PC-9 (cell line): ENCODE data around the gene ASZ1. TPM values are rescaled to one million over a fixed set of nuclear protein-coding genes. Genes with fewer than 3 reads are reported as not detected.
"Not testable (repeated sequence)": the region's sequence is repeated elsewhere in the genome, so short reads cannot be mapped to it uniquely, and the experiment has no call there.

Experiments
- BruUV-seq: library from RNA; stranded (reverse); fragments of 400-500 nt; replicated peaks from 2 replicates; lab custom pipeline; 2021; lab: Mats Ljungman, UMichigan
- CTCF ChIA-PET: fragments of 300-600 bp; sonication (Branson Sonifier 250); formaldehyde crosslinking; loops from one replicate; lab custom pipeline; 2022; ENCODE audit warnings: antibody characterized with exemption; lab: Charles Lee
- POLR2A ChIA-PET: fragments of 300-600 bp; sonication (Branson Sonifier 250); formaldehyde crosslinking; loops from one replicate; lab custom pipeline; 2022; ENCODE audit warnings: antibody characterized with exemption; ENCODE audit not compliant: unreplicated experiment; lab: Charles Lee
- DNase-seq, 2 experiments: peaks; one replicate each; pipeline versions ENCODE4 v3.0.0 to v3.0.0-alpha.2; 2015 to 2022; ENCODE audit warnings: mixed read lengths in 1 of 2
- H2AFZ ChIP-seq: fragments of 200-600 bp; sonication (generic); 2 replicates; pipeline ENCODE4 v1.8.1; 2017; ENCODE audit warnings: antibody characterized with exemption
- H3F3A ChIP-seq: fragments of 200-600 bp; sonication (generic); 2 replicates; pipeline ENCODE4 v1.8.1; 2017; ENCODE audit warnings: antibody characterized with exemption, mild to moderate bottlenecking, low read depth; ENCODE audit not compliant: insufficient read depth
- H3K27ac ChIP-seq: fragments of 200-600 bp; sonication (generic); 2 replicates; pipeline ENCODE4 v1.6.1; 2016; ENCODE audit warnings: mixed run types
- H3K27me3 ChIP-seq: fragments of 200-600 bp; sonication (generic); 2 replicates; pipeline ENCODE4 v1.6.1; 2016; ENCODE audit warnings: low read depth, mixed run types; ENCODE audit not compliant: insufficient read depth
- H3K36me3 ChIP-seq: fragments of 200-600 bp; sonication (generic); 2 replicates; pipeline ENCODE4 v1.6.1; 2016; ENCODE audit warnings: low read depth, mixed run types
- H3K4me1 ChIP-seq: fragments of 200-600 bp; sonication (generic); replicated peaks from 2 replicates; pipeline ENCODE4 v1.6.1; 2016; ENCODE audit warnings: mixed run types; ENCODE audit not compliant: insufficient read depth
- H3K4me2 ChIP-seq: fragments of 200-600 bp; sonication (generic); 2 replicates; pipeline ENCODE4 v1.6.1; 2017; ENCODE audit warnings: mixed run types
- H3K4me3 ChIP-seq: fragments of 200-600 bp; sonication (generic); 2 replicates; pipeline ENCODE4 v1.6.1; 2016; ENCODE audit warnings: mixed run types
- H3K79me2 ChIP-seq: fragments of 200-600 bp; sonication (generic); 2 replicates; pipeline ENCODE4 v1.6.1; 2017; ENCODE audit warnings: low read depth, mixed run types
- H3K9me2 ChIP-seq: fragments of 200-600 bp; sonication (generic); 2 replicates; pipeline ENCODE4 v1.8.1; 2017; ENCODE audit warnings: mild to moderate bottlenecking; ENCODE audit not compliant: insufficient read depth
- H3K9me3 ChIP-seq: fragments of 200-600 bp; sonication (generic); 2 replicates; pipeline ENCODE4 v1.8.1; 2016; ENCODE audit warnings: low read depth; ENCODE audit not compliant: insufficient read depth
- H4K20me1 ChIP-seq: fragments of 200-600 bp; sonication (generic); 2 replicates; pipeline ENCODE4 v1.8.1; 2017; ENCODE audit not compliant: insufficient read depth
- EZH2 ChIP-seq: fragments of 200-600 bp; sonication (generic); IDR thresholded peaks from 2 replicates; pipeline ENCODE4 v1.8.0; 2017; ENCODE audit warnings: antibody characterized with exemption, low read depth
- intact Hi-C: fragments of 100-400 bp; cut with micrococcal nuclease; formaldehyde crosslinking; loops from one replicate; pipeline ENCODE4 v1.10.0; 2022; ENCODE audit not compliant: unreplicated experiment
- total RNA-seq: library from RNA; stranded (reverse); gene quantifications from 2 replicates; pipeline ENCODE4 v1.2.3, GENCODE V29; 2021
- TF ChIP-seq, protein P1 (sequence below): fragments of 200-600 bp; sonication (generic); conservative IDR thresholded peaks from 2 replicates; pipeline ENCODE4 v1.6.1; 2017; ENCODE audit warnings: mixed run types, antibody characterized with exemption, mild to moderate bottlenecking, moderate library complexity

The ASZ1 gene
- total RNA-seq, 1 experiment from 2014 or later: not detected

DNA sequence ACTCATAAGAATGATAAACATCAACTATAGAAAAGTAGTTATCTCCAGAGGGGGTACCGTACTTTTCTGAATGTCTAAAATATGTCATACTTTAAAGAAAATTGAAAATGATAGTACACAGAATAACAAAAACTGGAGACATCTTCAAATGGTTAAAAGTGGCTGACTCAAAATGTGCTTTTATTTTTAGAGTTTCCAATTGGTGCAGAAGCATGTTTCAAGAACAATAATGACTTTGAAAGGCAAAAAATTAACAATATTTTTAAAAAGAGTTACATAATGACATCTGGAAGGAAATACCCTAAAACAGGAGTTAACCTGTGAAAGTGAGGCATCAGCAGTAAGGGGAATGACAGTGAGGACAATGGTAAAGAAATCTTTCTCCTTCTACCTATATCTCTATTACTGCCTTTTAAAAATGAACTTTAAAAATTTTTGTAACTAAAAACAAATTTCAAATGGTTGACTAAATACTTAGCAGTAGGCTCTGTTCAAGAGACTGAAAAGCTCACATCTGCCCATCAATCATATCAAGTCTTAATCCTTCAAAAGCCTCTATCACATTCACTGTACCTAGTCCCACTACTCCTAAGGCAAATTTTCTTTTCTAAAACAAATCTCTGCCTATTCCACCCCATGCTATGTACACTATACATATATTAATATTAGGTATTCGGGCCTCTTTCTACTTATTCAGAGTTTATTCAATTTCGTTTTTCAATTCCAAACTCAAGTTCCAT is 3.0 kb downstream of the ASZ1 start:
- no peak for TF ChIP-seq EZH2
- TF ChIP-seq, protein P1, sequence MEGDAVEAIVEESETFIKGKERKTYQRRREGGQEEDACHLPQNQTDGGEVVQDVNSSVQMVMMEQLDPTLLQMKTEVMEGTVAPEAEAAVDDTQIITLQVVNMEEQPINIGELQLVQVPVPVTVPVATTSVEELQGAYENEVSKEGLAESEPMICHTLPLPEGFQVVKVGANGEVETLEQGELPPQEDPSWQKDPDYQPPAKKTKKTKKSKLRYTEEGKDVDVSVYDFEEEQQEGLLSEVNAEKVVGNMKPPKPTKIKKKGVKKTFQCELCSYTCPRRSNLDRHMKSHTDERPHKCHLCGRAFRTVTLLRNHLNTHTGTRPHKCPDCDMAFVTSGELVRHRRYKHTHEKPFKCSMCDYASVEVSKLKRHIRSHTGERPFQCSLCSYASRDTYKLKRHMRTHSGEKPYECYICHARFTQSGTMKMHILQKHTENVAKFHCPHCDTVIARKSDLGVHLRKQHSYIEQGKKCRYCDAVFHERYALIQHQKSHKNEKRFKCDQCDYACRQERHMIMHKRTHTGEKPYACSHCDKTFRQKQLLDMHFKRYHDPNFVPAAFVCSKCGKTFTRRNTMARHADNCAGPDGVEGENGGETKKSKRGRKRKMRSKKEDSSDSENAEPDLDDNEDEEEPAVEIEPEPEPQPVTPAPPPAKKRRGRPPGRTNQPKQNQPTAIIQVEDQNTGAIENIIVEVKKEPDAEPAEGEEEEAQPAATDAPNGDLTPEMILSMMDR: no peak
- Histone ChIP-seq H3K4me3 (no peak overlapping the region), H2AFZ (0 out of 2 replicates have a peak overlapping the region, but pooled peaks have one; percentile 5), H3K4me1 (no peaks in the 10 kb centered on the region), H3K9me2 (no peaks in the 10 kb centered on the region), H3K4me2 (no peak overlapping the region), H3K36me3 (no peaks in the 10 kb centered on the region), H3K9me3 (no peaks in the 10 kb centered on the region), H3K27me3 (no peaks in the 10 kb centered on the region), H3F3A (no peaks in the 10 kb centered on the region), H4K20me1 (no peaks in the 10 kb centered on the region; the same call in 1 of the 2 replicates), H3K79me2 (no peaks in the 10 kb centered on the region), H3K27ac (no peak overlapping the region)
- POLR2A ChIA-PET: no interaction called here
- no TSS peak for BruUV-seq
- intact Hi-C loops: no loop called here
- CTCF ChIA-PET: no interaction called here
- DNase-seq: no peak

DNA sequence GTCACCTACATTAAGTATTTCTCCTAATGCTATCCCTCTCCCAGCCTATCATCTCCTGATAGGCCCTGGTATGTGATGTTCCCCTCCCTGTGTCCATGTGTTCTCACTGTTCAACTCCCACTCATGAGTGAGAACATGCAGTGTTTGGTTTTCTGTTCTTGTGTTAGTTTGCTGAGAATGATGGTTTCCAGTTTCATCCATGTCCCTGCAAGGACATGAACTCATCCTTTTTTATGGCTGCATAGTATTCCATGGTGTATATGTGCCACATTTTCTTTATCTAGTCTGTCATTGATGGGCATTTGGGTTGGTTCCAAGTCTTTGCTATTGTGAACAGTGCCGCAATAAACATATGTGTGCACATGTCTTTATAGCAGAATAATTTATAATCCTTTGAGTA is 12.7 kb downstream of the ASZ1 start:
- CTCF ChIA-PET, H3K4me1 ChIP-seq, H3K9me3 ChIP-seq, H2AFZ ChIP-seq, H3K79me2 ChIP-seq, BruUV-seq, H4K20me1 ChIP-seq, POLR2A ChIA-PET, DNase-seq, H3K4me2 ChIP-seq, H3K27me3 ChIP-seq, H3K9me2 ChIP-seq, H3K36me3 ChIP-seq, H3K27ac ChIP-seq, intact Hi-C loops, H3K4me3 ChIP-seq, H3F3A ChIP-seq: not testable (repeated sequence)

DNA sequence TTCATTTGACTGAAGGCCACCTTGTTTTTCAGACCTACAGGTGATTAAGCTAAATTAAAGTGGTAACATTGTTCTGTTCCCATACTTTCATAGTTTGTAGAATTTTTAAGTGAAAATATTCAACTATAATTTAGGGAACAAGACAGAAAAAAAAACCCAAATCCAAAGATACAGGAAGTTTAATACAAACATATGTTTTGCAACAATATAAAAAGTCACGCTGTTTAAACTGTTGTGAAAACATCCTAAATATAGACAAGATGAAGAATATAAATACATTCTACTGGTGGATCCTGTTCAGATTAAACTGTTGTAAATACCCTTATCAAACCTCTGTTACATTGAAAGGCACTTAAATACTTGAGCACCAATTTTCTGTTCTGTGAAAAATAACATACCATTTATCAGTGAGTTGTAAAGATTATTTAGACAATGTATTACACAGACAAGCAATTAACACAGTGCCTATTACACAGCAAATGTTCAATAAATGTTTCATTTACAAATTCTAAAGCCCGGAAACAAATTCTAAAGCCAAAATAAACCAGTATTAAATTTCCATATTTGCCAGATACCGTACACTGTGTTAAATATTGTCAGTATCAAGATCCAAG is 14.2 kb downstream of the ASZ1 start:
- Histone ChIP-seq H3K9me3 (no peaks in the 10 kb centered on the region), H3K27me3 (no peaks in the 10 kb centered on the region), H4K20me1 (no peaks in the 10 kb centered on the region), H3K79me2 (no peaks in the 10 kb centered on the region), H2AFZ (no peak overlapping the region), H3F3A (no peaks in the 10 kb centered on the region), H3K4me3 (no peak overlapping the region), H3K27ac (no peak overlapping the region), H3K4me2 (no peak overlapping the region), H3K9me2 (no peaks in the 10 kb centered on the region), H3K36me3 (no peaks in the 10 kb centered on the region), H3K4me1 (no peaks in the 10 kb centered on the region)
- ChIA-PET POLR2A (no interaction called here), CTCF (no interaction called here)
- BruUV-seq: no TSS peak
- no peak for TF ChIP-seq EZH2
- TF ChIP-seq, protein P1: no peak
- intact Hi-C loops: no loop called here
- no peak for DNase-seq
